IPS-NIHi7 (cell line): ENCODE data around the gene TPM4.

Experiments used
- DNase-seq: peaks from one replicate; pipeline ENCODE4 v3.0.0; 2012; ENCODE audit warnings: mixed read lengths; ENCODE audit errors: extremely low spot score

The TPM4 gene

GRCh38 chr19:16127776-16128371 lies 51.6 kb downstream of the TPM4 start:
- DNase-seq, result no peak

- no peak for DNase-seq
These were observed 55.4 kb downstream of the TPM4 start for GRCh38 chr19:16131648-16132047.

GRCh38 chr19:16133818-16134217 lies 57.5 kb downstream of the TPM4 start:
- DNase-seq, result no peak

DNA sequence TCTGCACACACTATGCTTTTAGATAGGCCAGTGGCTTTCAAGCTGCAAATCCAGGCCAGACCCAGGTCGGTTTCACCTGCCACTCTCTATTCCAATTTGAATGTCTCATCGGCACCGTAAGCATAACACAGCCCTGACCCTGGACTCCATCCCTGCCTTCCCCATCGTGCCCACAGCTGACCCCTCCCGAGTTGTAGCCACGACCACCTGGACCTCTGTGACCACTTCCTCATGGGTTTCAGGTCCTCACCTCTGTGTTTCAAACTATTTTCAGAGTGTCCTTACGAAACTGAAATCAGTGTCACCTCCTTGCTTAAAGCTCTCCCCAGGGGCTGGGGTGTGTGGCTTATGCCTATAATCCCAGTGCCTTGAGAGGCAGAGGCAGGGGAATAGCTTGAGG lies 58.2 kb downstream of the TPM4 start:
- DNase-seq, result no peak

- no peak for DNase-seq
These were observed 59.3 kb downstream of the TPM4 start for GRCh38 chr19:16135430-16136127.

DNA sequence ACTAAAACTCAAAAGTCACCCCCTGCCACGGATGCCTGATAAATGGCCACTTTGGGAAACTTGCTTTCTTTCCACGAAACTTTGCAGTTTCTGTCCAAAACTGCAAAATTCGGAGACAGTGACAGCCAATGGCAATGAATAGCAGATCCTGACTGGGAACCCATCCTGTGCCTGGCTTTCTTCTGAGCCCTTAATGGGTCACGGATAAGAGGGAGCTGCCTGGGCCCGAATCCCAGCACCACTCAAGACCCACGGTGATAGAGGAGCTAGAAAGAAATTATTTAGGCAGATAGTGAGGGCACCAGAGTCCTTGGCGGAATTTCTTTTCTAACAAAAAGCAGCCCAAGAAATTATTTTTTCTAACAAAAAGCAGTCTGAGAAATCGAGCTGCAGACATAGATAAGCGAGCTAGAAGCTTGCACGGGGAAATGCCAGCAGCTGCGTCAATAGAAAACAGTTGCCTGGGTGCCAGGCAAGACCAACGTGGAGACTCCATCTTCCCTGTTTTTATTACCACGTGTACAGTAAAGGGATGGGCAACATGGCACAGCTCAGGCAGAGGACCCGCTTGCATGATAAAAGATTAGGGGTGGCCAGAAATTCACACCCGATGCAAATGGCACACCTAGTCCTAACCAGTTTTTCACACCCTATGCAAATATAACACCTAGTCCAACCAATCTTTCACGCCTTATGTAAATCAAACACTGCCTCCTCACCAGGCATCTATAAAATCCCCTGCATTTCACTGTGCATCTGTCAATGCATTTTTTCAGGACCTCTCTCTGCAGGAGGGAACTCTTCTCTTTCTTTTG lies 60.1 kb downstream of the TPM4 start:
- no peak for DNase-seq

DNA sequence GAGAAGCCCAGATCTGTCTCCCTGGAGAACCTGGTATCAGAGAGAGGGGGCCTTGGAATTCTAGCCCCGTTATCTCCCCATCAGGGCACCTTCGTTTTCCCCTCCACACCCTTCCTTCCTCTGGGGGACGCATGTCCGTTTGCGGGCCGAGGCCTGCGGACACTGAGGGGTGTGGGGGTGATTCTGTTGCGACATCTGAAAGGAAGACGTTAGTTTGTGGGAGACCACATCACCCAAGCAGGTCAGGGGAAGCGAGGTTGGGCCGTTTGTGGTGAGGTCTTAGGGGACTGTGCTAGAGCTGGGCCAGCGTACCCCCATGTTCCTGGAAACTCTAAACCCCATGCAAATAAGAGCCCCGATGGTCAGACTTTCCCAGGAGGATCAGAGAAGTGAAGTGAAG lies 63.5 kb downstream of the TPM4 start:
- no peak for DNase-seq

DNA sequence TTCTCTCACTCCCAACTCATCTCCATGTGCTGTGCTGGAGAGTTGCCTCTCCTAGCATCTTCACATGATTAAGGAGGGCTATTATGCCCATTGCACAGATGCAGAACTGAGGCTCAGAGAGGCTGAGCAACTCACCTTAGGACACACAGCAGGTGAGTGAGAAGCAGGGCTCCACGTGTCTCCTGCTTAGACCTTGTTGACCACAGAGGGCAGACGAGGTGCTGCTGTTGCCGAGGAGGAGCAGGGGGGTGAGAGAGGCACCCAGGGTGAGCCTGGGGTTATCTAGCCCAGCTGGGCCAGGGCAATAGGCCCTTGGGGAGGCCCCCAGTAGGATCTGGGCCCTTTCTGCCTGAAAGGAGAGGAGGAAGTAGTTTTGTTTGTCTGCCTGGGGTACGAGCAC lies 64.7 kb downstream of the TPM4 start:
- DNase-seq, result no peak

GRCh38 chr19:16142032-16142580 lies 65.8 kb downstream of the TPM4 start:
- DNase-seq, result no peak

DNA sequence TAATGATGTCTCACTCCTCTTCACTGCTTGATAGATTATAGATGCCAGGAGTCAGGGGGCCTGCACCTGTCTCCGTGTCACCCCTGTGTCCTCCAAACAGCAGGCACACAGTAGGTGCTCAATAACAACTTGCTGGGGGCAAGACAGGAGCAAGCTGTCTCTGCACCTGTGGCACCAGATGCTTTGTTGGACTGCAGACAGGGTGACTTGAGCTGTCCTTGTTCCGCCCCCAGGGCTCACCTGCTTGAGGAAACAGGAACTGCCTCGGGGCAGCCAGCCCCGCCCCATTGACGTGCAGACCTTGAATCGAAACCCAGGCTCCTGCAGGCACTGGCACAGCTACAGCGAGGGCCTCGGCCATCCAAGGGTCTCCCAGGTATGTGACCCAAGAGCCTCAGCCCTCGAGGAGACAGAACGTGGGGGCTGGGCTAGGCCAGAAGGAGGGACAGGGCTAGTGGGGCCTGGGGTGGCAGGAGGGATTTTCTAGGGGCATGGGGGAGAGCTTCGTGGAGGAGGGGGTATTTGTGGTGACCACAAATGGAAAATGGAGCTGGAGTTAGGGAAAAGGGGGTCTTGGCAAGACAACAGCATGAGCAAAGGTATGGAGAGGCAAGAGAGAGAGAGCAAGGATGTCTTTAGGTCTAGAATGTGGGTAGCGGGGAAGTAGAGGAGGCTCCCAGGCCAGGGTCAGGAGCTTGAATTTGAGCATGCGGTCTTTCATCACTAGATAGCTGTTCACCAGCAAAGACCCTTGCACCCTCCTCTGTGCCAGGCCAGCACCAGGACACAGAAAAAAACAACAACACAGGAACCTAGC lies 67.3 kb downstream of the TPM4 start, which contains the start of gene HSH2D:
HSH2D (plus strand) TSS at position 287 of the 817 bp plus-strand sequence. CDS start 5,066 bp downstream, outside the sequence.
- peak; percentile 69 for DNase-seq

DNA sequence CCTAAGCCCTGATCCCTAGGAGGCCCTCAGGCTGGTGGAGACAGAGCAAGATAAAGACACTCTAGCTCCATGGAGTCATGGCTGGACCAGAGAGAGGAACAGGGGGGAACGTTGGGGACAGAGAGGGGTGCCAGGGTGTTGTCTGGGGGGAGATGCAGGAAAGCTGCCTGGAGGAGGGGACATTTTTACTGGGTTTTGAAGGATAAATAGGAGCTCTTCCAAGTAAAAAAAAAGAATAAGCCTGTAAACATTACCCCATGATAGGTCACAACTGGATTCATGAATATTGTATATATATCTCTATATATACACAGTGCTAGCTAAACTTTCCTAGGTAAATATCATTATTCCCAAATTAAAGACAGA lies 67.9 kb downstream of the TPM4 start:
- DNase-seq, result no peak

DNA sequence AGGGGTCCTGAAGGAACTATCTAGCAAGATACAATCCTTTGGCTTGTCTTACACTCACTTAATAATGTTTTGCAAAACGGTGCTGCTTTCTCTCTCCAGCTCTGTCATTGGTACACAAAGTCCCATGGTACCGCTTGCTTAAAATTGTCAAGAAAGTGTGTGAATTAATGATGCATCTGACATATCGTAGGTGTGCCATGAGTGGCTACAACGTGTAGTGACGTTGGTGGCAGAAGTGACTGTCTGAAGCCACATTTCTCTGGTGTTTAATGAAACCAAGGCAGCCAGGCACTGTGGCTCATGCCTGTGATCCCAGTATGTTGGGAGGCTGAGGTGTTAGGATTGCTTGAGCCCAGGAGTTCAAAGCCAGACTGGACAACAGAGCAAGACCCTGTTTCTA lies 69.8 kb downstream of the TPM4 start:
- no peak for DNase-seq

GRCh38 chr19:16148443-16149229 lies 72.3 kb downstream of the TPM4 start:
- no peak for DNase-seq
